ENCODE results near the gene AMOTL2. TPM values are rescaled to one million over a fixed set of nuclear protein-coding genes. Genes with fewer than 3 reads are reported as not detected.

The AMOTL2 gene
- total RNA-seq, 1 donor from 2014 or later, result not detected

GRCh38 chr3:134394380-134394779 is 20.1 kb upstream of the AMOTL2 start:
- Mint-ChIP-seq H3K36me3 (ENCODE audit: low read depth) (no peaks in the 10 kb centered on the region), H3K4me3 (no peak overlapping the region), H3K4me1 (no peaks in the 10 kb centered on the region), H3K27me3 (peaks cover 22% of the 10 kb centered on the region), H3K27ac (no peak overlapping the region), H3K9me3 (no peaks in the 10 kb centered on the region)
- no peak for TF ChIP-seq CTCF (IDR thresholded peaks at IDR 0.05)
- ChIA-PET POLR2A (no interaction called here), CTCF (no interaction called here)
- no peak for DNase-seq
- ATAC-seq (ENCODE audit: low read depth), result no peak
- intact Hi-C loops (cut with micrococcal nuclease), result no loop called here

GRCh38 chr3:134393074-134393473 is 18.8 kb upstream of the AMOTL2 start:
- no peaks in the 10 kb centered on the region for H3K36me3 Mint-ChIP-seq (ENCODE audit: low read depth)
- CTCF ChIA-PET, result no interaction called here
- no peaks in the 10 kb centered on the region for H3K4me1 Mint-ChIP-seq
- H3K4me3 Mint-ChIP-seq, result no peak overlapping the region
- peaks cover 27% of the 10 kb centered on the region for H3K27me3 Mint-ChIP-seq
- intact Hi-C loops (cut with micrococcal nuclease), result no loop called here
- no peak for TF ChIP-seq CTCF (IDR thresholded peaks at IDR 0.05)
- POLR2A ChIA-PET, result no interaction called here
- no peaks in the 10 kb centered on the region for H3K9me3 Mint-ChIP-seq
- H3K27ac Mint-ChIP-seq, result no peak overlapping the region
- DNase-seq, result no peak
- ATAC-seq (ENCODE audit: low read depth), result no peak

- no peak overlapping the region for H3K4me3 Mint-ChIP-seq
- H3K36me3 Mint-ChIP-seq (ENCODE audit: low read depth), result no peaks in the 10 kb centered on the region
- H3K27me3 Mint-ChIP-seq, result peaks cover 32% of the 10 kb centered on the region
- ChIA-PET CTCF (no interaction called here), POLR2A (no interaction called here)
- intact Hi-C loops (cut with micrococcal nuclease), result no loop called here
- ATAC-seq (ENCODE audit: low read depth), result no peak
- H3K9me3 Mint-ChIP-seq, result no peaks in the 10 kb centered on the region
- no peak for TF ChIP-seq CTCF (IDR thresholded peaks at IDR 0.05)
- no peak overlapping the region for H3K27ac Mint-ChIP-seq
- no peaks in the 10 kb centered on the region for H3K4me1 Mint-ChIP-seq
- DNase-seq, result no peak
These were observed 18.2 kb upstream of the AMOTL2 start for GRCh38 chr3:134392336-134392983.

- ATAC-seq (ENCODE audit: low read depth) (no peak), DNase-seq (no peak)
- CTCF ChIA-PET, result no interaction called here
- Mint-ChIP-seq H3K4me1 (no peaks in the 10 kb centered on the region), H3K4me3 (no peak overlapping the region), H3K9me3 (no peaks in the 10 kb centered on the region), H3K36me3 (ENCODE audit: low read depth) (no peaks in the 10 kb centered on the region), H3K27me3 (peaks cover 31% of the 10 kb centered on the region), H3K27ac (no peak overlapping the region)
- POLR2A ChIA-PET, result no interaction called here
- intact Hi-C loops (cut with micrococcal nuclease), result no loop called here
- TF ChIP-seq CTCF (IDR thresholded peaks at IDR 0.05), result no peak
These were observed 15.6 kb upstream of the AMOTL2 start for GRCh38 chr3:134389865-134390264.

GRCh38 chr3:134388788-134389485 is 14.7 kb upstream of the AMOTL2 start:
- Mint-ChIP-seq H3K4me3 (no peak overlapping the region), H3K4me1 (no peaks in the 10 kb centered on the region), H3K27ac (no peak overlapping the region), H3K36me3 (ENCODE audit: low read depth) (no peaks in the 10 kb centered on the region), H3K27me3 (peaks cover 29% of the 10 kb centered on the region), H3K9me3 (no peaks in the 10 kb centered on the region)
- intact Hi-C loops (cut with micrococcal nuclease), result no loop called here
- no peak for TF ChIP-seq CTCF (IDR thresholded peaks at IDR 0.05)
- ChIA-PET POLR2A (no interaction called here), CTCF (no interaction called here)
- ATAC-seq (ENCODE audit: low read depth), result no peak
- no peak for DNase-seq
